Astrocyte (in vitro differentiated cells and primary cell): ENCODE results near the gene TMBIM1. TPM values are rescaled to one million over a fixed set of nuclear protein-coding genes. Genes with fewer than 3 reads are reported as not detected.

Experiments
- DNase-seq: peaks from one replicate; pipeline ENCODE4 v3.0.0-alpha.2; 2010; ENCODE audit warnings: low read depth
- FAIRE-seq: peaks from 2 replicates; lab custom pipeline; 2011; peaks lifted over from hg19 to GRCh38; lab: Jason Lieb, UNC
- H2AFZ ChIP-seq: 2 replicates; pipeline ENCODE4 v1.6.0; 2012; ENCODE audit warnings: low read depth, low read length, inconsistent platforms
- H3K27ac ChIP-seq: 2 replicates; pipeline ENCODE4 v1.5.1; 2011; ENCODE audit warnings: low read depth, low read length, inconsistent platforms
- H3K27me3 ChIP-seq: 2 replicates; pipeline ENCODE4 v1.6.0; 2011; ENCODE audit warnings: low read length, inconsistent platforms; ENCODE audit not compliant: insufficient read depth
- H3K36me3 ChIP-seq: 2 replicates; pipeline ENCODE4 v1.5.1; 2011; ENCODE audit warnings: low read length, inconsistent platforms; ENCODE audit not compliant: insufficient read depth
- H3K4me1 ChIP-seq: 2 replicates; pipeline ENCODE4 v1.5.1; 2011; ENCODE audit warnings: low read length, inconsistent platforms; ENCODE audit not compliant: insufficient read depth
- H3K4me2 ChIP-seq: 2 replicates; pipeline ENCODE4 v1.6.0; 2012; ENCODE audit warnings: low read length, inconsistent platforms
- H3K4me3 ChIP-seq: 2 replicates; pipeline ENCODE4 v1.5.1; 2011; ENCODE audit warnings: low read depth, mild to moderate bottlenecking, low read length, inconsistent platforms; ENCODE audit not compliant: insufficient read depth
- H3K79me2 ChIP-seq: 2 replicates; pipeline ENCODE4 v1.6.0; 2012; ENCODE audit warnings: mild to moderate bottlenecking, low read length, inconsistent platforms; ENCODE audit not compliant: insufficient read depth
- H3K9ac ChIP-seq: 2 replicates; pipeline ENCODE4 v1.6.0; 2012; ENCODE audit warnings: mild to moderate bottlenecking, low read length, inconsistent platforms
- H3K9me3 ChIP-seq: 2 replicates; pipeline ENCODE4 v1.5.1; 2012; ENCODE audit warnings: low read depth, mild to moderate bottlenecking, low read length, inconsistent platforms; ENCODE audit not compliant: insufficient read depth
- H4K20me1 ChIP-seq: 2 replicates; pipeline ENCODE4 v1.6.0; 2012; ENCODE audit warnings: low read length, inconsistent platforms; ENCODE audit not compliant: insufficient read depth
- H3K27ac Mint-ChIP-seq: one replicate; pipeline ENCODE4 v1.8.0; 2021; ENCODE audit warnings: mild to moderate bottlenecking, mixed read lengths; ENCODE audit not compliant: unreplicated experiment
- H3K27me3 Mint-ChIP-seq: one replicate; pipeline ENCODE4 v1.8.0; 2021; ENCODE audit warnings: low read depth, mixed read lengths; ENCODE audit not compliant: unreplicated experiment
- H3K36me3 Mint-ChIP-seq: one replicate; pipeline ENCODE4 v1.8.0; 2021; ENCODE audit warnings: low read depth, mixed read lengths; ENCODE audit not compliant: unreplicated experiment
- H3K4me1 Mint-ChIP-seq: one replicate; pipeline ENCODE4 v1.8.0; 2021; ENCODE audit warnings: low read depth, mixed read lengths; ENCODE audit not compliant: unreplicated experiment
- H3K4me3 Mint-ChIP-seq: one replicate; pipeline ENCODE4 v1.8.0; 2021; ENCODE audit warnings: mild to moderate bottlenecking, moderate library complexity, mixed read lengths; ENCODE audit not compliant: unreplicated experiment
- H3K9me3 Mint-ChIP-seq: one replicate; pipeline ENCODE4 v1.8.0; 2021; ENCODE audit warnings: mild to moderate bottlenecking, mixed read lengths; ENCODE audit not compliant: unreplicated experiment
- CTCF ChIP-seq: IDR thresholded peaks from 2 replicates; pipeline ENCODE4 v1.5.1; 2011; ENCODE audit warnings: low read depth, mild to moderate bottlenecking, inconsistent platforms, low read length, moderate library complexity; ENCODE audit not compliant: insufficient read depth
- EZH2 ChIP-seq: IDR thresholded peaks from 2 replicates; pipeline ENCODE4 v1.6.1; 2012; ENCODE audit warnings: mild to moderate bottlenecking, low read length, inconsistent platforms; ENCODE audit not compliant: insufficient read depth
- total RNA-seq: library from RNA; stranded (reverse); gene quantifications from 2 replicates; pipeline ENCODE4 v1.2.1, GENCODE V29; 2021

Gene TMBIM1
- total RNA-seq, 1 donor from 2014 or later: 37.2 TPM

GRCh38 chr2:218340656-218341055, 48.4 kb upstream of the TMBIM1 start:
- peaks cover 8% of the 10 kb centered on the region for H3K4me1 Mint-ChIP-seq
- FAIRE-seq (no peak), DNase-seq (no peak)
- Histone ChIP-seq H2AFZ (no peak overlapping the region), H3K9me3 (no peaks in the 10 kb centered on the region), H3K36me3 (no peaks in the 10 kb centered on the region), H4K20me1 (no peaks in the 10 kb centered on the region), H3K4me3 (no peak overlapping the region), H3K27ac (no peak overlapping the region), H3K27me3 (no peaks in the 10 kb centered on the region), H3K4me1 (no peaks in the 10 kb centered on the region), H3K79me2 (no peaks in the 10 kb centered on the region), H3K4me2 (no peak overlapping the region), H3K9ac (no peak overlapping the region)
- peaks cover 11% of the 10 kb centered on the region for H3K36me3 Mint-ChIP-seq
- H3K4me3 Mint-ChIP-seq: no peak overlapping the region
- no peak overlapping the region for H3K27ac Mint-ChIP-seq
- TF ChIP-seq CTCF: no peak
- no peak for TF ChIP-seq EZH2
- peaks cover 2% of the 10 kb centered on the region for H3K27me3 Mint-ChIP-seq
- H3K9me3 Mint-ChIP-seq: no peaks in the 10 kb centered on the region

GRCh38 chr2:218334531-218334930, 42.2 kb upstream of the TMBIM1 start:
- no peak overlapping the region for H3K27ac Mint-ChIP-seq
- H3K9me3 Mint-ChIP-seq: no peaks in the 10 kb centered on the region
- FAIRE-seq: no peak
- Histone ChIP-seq H3K9ac (no peak overlapping the region), H3K79me2 (no peaks in the 10 kb centered on the region), H3K9me3 (no peaks in the 10 kb centered on the region), H3K4me2 (no peak overlapping the region), H3K36me3 (no peaks in the 10 kb centered on the region), H3K4me3 (no peak overlapping the region), H4K20me1 (no peaks in the 10 kb centered on the region), H3K4me1 (no peaks in the 10 kb centered on the region), H3K27ac (no peak overlapping the region), H3K27me3 (no peaks in the 10 kb centered on the region), H2AFZ (no peak overlapping the region)
- H3K36me3 Mint-ChIP-seq: peaks cover 4% of the 10 kb centered on the region
- H3K4me1 Mint-ChIP-seq: peaks cover 8% of the 10 kb centered on the region
- no peak for DNase-seq
- H3K27me3 Mint-ChIP-seq: peaks cover 4% of the 10 kb centered on the region
- TF ChIP-seq EZH2 (no peak), CTCF (no peak)
- no peak overlapping the region for H3K4me3 Mint-ChIP-seq

- Histone ChIP-seq H2AFZ (peak overlapping the region; percentile 10), H3K27me3 (no peaks in the 10 kb centered on the region), H3K4me3 (no peak overlapping the region), H3K9ac (no peak overlapping the region), H4K20me1 (no peaks in the 10 kb centered on the region), H3K27ac (no peak overlapping the region), H3K4me1 (no peaks in the 10 kb centered on the region), H3K36me3 (no peaks in the 10 kb centered on the region), H3K79me2 (no peaks in the 10 kb centered on the region), H3K4me2 (no peak overlapping the region), H3K9me3 (no peaks in the 10 kb centered on the region)
- no peak for FAIRE-seq
- H3K36me3 Mint-ChIP-seq: peaks cover 3% of the 10 kb centered on the region
- peaks cover 8% of the 10 kb centered on the region for H3K4me1 Mint-ChIP-seq
- no peak for DNase-seq
- H3K27me3 Mint-ChIP-seq: peaks cover 8% of the 10 kb centered on the region
- no peak for TF ChIP-seq CTCF
- no peak for TF ChIP-seq EZH2
- no peaks in the 10 kb centered on the region for H3K9me3 Mint-ChIP-seq
- H3K4me3 Mint-ChIP-seq: no peak overlapping the region
- peak overlapping the region; percentile 43 for H3K27ac Mint-ChIP-seq
Observed at GRCh38 chr2:218332920-218333645, 40.8 kb upstream of the TMBIM1 start.
